ENCODE results near the gene PNMA8B.

PNMA8B gene

DNA sequence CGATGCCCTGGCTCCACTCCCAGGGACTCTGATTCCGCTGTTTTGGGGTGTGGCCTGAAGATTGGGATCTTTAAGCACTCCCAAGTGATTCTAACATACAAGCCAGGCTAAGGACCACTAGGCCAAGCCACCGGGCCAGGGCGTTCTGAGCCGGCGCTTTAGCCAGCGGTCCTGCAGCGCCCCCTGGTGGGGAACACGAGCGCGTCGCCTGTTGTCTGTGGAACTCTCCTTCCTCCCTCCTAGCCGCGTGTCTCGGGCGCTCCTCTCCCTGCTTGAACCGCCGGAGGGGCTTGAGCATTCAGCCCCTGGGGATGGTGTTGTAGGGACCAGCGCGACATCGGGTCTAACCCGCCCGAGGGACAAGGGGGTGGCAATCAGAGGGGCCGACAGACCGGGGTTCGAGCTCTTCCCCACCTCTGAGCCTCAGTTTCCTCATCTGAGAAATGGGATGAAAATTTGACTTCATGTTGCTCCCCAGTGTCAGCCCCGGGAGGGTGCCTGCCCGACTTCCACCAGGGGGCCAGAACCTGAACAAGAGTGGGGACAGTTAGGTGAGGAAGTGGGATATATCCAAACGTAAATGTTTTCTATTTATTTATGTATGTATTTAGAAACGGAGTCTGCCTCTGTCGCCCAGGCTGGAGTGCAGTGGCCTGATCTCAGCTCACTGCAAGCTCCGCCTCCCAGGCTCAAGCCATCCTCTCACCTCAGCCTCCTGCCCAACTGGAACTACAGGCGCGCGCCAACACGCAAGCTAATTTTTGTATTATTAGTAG, 18.0 kb upstream of the PNMA8B start:
- peak; percentile 91 for DNase-seq

DNA sequence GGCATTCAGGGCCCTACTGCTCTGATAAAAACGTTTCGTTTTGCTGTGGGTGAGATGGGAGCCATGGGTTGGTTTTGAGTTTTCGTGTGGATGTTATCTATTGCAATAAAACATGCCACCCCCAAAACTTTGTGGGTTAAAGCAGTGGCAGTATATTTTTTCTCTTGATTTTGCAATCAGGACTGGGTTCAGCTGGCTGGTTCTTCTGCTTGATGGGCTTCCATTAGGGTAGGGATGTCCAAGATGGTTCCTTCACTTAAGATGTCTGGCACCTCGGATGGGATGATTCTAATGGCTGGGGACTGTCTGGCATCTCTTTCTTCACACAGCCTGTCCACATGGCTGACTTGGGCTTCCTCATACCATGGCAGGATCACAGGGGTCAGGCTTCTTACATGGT, 15.6 kb upstream of the PNMA8B start:
- DNase-seq, result no peak

- no peak for DNase-seq
These were observed 12.5 kb upstream of the PNMA8B start for GRCh38 chr19:46508206-46508605.

GRCh38 chr19:46503848-46504453, 8.3 kb upstream of the PNMA8B start:
- DNase-seq, result no peak

DNA sequence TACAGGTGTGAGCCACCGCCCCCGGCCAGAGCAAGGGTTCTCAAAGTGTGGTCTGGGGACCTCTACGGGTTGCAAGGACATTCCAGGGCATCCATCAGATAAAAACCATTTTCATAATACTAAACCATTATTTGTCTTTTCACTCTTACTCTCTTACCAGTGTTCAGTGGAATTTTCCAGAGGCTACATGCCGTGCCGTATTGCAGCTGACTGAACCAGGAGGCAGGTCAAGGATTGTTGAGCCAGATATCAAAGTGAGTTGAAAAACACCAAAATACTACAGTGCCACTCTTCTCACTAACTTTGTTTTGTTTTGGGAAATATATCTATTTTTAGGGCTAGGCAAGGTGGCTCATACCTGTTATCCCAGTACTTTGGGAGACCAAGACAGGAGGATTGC, 7.2 kb upstream of the PNMA8B start:
- DNase-seq, result no peak

DNA sequence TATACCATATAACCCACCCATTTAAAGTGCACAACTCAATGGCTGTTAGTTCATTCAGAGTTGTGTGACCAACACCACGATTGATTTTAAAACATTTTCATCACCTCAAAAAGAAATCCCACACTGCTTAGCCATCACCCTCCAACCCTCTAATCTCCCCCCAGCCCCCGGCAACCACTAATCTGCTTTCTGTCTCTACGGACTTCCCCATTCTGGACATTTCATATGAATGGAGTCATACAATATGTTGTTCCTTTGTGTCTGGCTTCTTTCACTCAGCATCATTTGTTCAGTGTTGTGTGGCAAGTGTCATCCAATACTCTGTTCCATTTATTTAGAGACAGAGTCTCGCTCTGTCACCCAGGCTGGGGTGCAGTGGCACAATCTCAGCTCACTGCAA, 4.0 kb upstream of the PNMA8B start:
- DNase-seq, result peak; percentile 38

DNA sequence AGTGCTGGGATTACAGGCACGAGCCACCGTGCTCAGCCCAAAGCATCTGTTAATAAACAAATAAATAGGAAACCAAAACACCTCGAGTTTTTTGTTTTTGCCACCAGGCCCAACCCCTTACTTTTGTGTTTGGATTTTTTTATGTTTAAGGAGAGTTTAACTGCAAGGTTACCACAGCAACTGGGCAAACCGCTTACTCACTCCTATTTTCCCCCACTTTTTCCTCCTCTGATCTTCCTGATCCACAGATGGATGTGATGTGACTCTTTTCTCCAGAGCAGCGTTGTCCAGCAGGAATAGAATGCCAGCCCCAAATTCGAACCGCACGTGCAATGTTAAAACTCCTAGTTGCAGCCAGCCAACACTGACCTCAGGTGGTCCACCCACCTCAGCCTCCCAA, 2.1 kb upstream of the PNMA8B start:
- DNase-seq, result no peak

- peak; percentile 90 for DNase-seq
These were observed 1.2 kb upstream of the PNMA8B start for GRCh38 chr19:46496886-46497285.

DNA sequence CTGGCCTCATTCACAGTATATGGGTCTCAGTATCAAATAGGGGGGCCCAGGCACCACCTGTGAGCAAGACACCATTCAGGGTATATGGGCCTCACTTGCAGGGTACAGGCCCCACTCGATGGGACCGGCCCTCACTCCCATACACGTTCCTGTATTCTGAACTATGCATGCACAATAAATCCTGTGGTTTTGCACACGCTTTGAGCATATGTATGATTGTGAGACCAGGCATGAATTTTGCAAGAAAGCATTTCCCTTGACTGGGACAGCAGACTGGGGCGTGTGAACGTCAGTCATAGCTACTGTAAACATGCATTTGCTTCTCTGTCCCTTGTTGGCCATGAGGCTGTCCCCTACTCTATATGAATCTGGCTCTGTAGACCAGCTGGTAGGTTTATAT, 637 bp upstream of the PNMA8B start:
- DNase-seq, result no peak

GRCh38 chr19:46494941-46495785, 504 bp downstream of the PNMA8B start:
- no peak for DNase-seq

DNA sequence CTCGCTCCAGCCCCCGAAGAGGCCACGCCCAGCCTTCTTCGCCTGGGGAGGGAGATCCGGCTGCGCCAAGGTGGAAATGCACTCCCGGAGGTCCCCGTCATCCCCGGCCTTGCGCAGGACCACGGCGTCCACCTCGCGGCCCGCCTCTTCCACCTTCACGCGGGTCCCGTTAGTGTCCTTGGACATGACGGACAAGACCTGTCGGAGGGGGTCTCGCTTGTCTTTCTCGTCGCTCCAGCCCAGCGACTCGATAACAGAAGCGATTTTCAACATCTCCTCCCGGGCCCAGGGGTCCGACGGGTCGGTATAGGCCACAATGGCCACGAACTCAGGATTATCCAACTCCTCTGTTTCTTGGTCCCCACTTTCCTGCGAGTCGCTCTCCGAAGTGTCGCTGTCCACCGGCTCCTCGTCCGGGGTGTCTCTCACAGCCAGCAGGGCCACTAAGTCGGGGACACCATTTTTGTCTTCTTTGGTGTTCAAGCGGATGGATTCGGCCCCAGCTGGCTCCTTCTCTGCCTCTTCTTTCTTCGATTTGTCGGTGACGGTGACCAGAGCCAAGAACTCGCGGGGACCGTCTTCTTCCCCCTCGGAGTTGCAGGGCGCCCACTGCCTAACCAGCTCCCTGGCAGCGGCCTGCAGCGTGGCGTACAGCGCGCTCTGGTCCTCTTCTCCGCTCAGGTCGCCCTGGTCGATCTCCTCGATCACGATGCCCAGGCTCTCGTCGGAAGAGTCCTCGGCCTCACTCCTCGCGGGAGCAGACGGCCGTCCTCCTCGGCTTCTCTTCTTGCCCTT, 1.3 kb downstream of the PNMA8B start:
- no peak for DNase-seq

DNA sequence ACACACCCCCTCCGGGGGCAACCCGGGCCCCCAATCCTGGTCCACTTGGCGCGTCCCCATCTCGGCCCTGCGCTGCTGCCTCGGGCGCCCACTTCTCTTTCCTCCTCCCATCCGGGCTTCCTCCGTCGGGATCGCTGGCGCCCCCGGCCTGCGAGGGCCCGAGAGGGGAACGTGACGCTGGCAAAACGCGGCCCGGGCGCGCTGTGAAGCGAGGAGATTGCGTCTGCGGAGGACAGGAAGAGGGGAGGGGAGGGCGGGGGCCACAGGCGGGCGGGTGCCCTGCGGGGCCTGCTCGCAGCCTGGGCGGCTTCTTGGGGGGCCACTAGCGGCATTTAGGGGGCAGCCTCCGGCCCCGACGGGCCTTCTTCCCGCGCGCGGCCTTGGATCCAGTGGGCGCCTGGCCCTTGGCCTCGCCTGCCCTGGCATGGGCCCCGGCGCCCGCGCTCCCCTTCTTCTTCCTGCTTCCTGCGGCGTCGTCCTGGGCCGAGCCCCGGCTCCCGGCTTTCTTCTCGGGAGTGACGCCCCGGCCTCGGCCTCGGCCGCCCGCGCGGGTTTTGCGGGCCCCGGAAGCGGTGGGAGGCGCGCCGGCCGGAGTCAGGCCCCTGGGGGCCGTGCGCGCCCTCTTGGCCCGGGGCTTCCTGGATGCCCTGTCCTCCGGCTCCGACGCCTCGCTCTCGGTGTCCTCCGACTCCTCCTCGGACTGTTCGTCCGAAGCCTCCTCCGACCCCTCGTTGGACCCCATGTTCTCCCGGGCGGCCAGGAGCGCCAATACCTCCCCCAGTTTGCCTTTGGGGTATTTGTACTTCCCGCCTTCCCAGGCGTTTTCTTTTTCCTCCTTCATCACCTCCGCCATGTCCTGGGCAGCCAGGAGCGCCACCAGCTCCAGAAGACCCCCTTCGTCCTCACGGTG, 2.2 kb downstream of the PNMA8B start:
- no peak for DNase-seq

- no peak for DNase-seq
These were observed 2.8 kb downstream of the PNMA8B start for GRCh38 chr19:46492841-46493235.

DNA sequence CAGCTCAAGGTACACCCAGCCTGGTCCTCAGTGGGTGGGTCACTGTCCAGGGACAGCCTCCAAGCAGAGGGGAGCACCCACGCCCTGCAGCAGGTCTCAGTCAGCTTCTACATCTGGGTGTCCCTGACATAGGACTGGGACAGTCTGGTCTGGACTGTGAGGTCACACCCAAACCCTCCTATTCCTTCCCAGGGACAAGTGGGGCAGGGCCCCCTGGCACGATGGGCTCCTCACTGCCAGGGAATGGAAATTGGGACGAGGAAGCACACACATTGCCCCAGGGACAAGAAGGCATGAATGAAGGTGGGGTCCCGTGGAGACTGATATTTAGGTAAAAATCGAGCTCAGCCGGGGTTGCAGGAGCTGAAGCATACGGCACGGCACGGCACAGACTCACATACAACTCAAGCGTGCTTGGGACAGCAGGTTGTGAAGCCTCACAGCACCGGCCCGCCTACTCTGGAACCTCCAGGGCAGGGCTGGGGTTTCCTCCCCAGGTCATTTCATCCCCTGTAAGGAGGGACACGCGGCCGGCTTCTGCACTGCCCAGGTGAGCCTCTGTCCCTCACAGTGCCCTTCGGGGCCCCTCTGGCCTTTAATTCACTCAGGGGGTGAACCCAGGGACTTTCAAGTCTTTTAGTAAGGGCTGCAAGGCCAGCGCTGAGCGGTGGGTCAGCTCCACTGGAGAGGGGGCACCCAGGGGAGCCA, 3.5 kb downstream of the PNMA8B start:
- no peak for DNase-seq

DNA sequence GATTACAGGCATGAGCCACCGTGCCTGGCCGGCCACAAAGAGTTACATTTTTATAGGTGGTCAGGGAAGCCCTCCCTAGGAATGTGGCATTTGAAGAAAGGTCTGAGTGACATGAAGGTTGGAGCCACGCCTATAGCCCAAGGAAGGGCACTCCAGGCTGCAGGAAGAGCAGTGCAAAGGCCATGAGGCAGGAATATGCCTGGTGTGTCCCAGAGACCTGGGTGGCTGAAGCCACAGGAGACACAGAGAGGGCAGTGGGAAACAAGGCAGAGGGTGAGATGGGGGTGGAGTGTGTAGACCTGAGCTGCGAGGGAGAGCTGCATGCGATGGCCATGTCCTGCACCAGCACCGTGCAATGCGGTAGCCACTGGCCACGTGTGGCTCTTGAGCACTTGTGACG, 4.9 kb downstream of the PNMA8B start:
- DNase-seq, result no peak

DNA sequence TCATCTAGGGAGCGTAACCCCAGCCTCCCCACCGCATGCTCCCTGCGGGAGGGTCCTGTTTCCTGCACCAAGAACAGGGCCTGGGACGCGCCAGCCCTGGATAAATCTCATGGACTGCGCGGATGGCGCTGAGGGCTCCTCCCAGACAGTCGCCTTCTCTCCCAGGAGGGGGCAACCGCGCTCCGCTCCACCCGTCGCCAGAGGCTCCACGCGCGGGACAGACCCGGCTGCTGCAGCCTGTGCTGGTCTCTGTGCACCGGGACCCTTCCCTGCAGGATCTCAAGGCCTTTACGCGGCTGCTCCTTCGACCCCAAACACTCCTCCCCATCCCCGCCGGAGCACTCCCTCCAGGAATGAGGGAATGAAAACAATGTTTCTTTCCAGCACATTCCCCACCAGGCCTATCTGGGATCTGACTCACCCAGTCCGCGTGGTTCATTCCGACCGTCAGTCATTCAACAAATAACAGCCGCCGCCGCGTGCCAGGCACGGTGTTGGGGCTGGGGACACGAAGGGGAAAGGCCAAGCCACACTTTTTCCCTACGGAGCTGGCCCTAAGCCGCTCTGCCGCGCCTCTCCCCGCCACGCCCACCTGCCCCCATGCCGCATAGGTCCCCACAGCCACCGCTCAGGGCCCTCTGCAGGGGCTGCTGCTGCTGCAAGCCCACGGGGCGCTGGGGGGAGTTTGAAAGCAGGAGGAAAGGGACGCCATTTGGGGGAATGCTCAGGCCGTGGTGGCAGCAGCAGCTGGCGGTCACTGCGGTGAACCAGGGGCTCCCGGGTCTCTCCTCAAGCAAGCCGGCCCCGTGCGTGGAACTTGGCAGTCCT, 6.0 kb downstream of the PNMA8B start:
- peak; percentile 34 for DNase-seq

- DNase-seq, result no peak
These were observed 7.1 kb downstream of the PNMA8B start for GRCh38 chr19:46488551-46488950.

- peak; percentile 87 for DNase-seq
These were observed 7.7 kb downstream of the PNMA8B start for GRCh38 chr19:46487802-46488445.

DNA sequence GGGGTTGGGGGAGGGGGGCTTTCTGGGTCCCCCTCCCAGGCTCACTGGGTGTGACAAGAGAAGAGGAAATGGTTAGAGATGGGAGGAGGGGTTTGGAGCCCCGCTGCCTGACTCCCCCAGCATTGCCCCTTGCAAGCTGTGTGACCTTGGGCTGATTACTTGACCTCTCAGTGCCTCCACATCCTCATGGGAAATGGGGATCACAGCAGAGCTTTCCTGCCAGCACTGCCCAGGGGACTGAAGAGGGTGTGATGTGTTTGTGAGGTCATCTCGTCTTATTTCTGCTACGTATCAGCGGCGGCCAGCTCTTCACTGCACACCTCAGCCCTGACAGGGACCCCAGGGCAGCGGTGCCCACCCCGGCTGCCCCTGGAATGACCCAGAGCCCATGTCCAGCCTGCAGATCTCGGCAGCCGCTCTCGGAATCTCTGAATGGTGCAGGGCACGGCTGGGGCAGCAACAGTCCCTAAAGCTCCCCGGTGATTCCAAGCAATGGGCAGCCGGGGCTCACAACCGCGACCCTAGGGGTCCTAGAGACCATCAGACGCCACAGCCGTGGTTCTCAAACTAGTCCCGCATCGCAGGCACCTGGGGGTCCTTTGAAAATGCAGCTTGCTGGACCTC, 8.4 kb downstream of the PNMA8B start:
- no peak for DNase-seq

All from NCI-H82 (cell line).